ENCODE measurements around the gene OXA1L. TPM values are rescaled to one million over a fixed set of nuclear protein-coding genes. Genes with fewer than 3 reads are reported as not detected.

The OXA1L gene
- total RNA-seq, 1 experiment from 2014 or later: 138 TPM

DNA sequence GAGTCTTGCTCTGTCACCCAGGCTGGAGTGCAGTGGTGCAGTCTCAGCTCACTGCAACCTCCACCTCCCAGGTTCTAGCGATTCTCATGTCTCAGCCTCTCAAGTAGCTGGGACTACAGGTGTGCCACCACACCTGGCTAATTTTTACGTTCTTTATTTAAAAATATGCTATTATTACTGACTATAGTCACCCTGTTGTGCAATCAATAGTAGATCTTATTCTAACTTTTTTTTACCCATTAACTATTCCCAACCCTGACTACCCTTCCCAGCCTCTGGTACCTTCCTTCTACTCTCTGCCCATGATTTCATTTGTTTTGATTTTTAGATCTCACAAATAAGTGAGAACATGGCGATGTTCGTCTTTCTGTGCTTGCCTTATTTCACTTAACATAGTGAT is 2.5 kb downstream of the OXA1L start:
- no peak for DNase-seq (ENCODE audit: low spot score)
- ATAC-seq: no peak
- H3K36me3 Mint-ChIP-seq: peaks cover 45% of the 10 kb centered on the region
- CTCF ChIA-PET: no interaction called here
- no peaks in the 10 kb centered on the region for H3K27me3 Mint-ChIP-seq (ENCODE audit: low read depth)
- POLR2A ChIA-PET: no interaction called here
- peak overlapping the region; percentile 23; the same call in 1 of the 2 replicates for H3K4me3 Mint-ChIP-seq
- no peak for TF ChIP-seq FOXK1 (CRISPR knock-in tag; IDR thresholded peaks at IDR 0.05)
- TF ChIP-seq NFYB (CRISPR knock-in tag; conservative IDR thresholded peaks at IDR 0.05; ENCODE audit: low read depth): no peak
- TF ChIP-seq, protein P1, sequence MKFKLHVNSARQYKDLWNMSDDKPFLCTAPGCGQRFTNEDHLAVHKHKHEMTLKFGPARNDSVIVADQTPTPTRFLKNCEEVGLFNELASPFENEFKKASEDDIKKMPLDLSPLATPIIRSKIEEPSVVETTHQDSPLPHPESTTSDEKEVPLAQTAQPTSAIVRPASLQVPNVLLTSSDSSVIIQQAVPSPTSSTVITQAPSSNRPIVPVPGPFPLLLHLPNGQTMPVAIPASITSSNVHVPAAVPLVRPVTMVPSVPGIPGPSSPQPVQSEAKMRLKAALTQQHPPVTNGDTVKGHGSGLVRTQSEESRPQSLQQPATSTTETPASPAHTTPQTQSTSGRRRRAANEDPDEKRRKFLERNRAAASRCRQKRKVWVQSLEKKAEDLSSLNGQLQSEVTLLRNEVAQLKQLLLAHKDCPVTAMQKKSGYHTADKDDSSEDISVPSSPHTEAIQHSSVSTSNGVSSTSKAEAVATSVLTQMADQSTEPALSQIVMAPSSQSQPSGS (CRISPR knock-in tag; IDR thresholded peaks at IDR 0.05; ENCODE audit: borderline replicate concordance, low read depth): no peak
- TF ChIP-seq RELA (CRISPR knock-in tag; IDR thresholded peaks at IDR 0.05; ENCODE audit: borderline replicate concordance): no peak
- TF ChIP-seq, protein P2, sequence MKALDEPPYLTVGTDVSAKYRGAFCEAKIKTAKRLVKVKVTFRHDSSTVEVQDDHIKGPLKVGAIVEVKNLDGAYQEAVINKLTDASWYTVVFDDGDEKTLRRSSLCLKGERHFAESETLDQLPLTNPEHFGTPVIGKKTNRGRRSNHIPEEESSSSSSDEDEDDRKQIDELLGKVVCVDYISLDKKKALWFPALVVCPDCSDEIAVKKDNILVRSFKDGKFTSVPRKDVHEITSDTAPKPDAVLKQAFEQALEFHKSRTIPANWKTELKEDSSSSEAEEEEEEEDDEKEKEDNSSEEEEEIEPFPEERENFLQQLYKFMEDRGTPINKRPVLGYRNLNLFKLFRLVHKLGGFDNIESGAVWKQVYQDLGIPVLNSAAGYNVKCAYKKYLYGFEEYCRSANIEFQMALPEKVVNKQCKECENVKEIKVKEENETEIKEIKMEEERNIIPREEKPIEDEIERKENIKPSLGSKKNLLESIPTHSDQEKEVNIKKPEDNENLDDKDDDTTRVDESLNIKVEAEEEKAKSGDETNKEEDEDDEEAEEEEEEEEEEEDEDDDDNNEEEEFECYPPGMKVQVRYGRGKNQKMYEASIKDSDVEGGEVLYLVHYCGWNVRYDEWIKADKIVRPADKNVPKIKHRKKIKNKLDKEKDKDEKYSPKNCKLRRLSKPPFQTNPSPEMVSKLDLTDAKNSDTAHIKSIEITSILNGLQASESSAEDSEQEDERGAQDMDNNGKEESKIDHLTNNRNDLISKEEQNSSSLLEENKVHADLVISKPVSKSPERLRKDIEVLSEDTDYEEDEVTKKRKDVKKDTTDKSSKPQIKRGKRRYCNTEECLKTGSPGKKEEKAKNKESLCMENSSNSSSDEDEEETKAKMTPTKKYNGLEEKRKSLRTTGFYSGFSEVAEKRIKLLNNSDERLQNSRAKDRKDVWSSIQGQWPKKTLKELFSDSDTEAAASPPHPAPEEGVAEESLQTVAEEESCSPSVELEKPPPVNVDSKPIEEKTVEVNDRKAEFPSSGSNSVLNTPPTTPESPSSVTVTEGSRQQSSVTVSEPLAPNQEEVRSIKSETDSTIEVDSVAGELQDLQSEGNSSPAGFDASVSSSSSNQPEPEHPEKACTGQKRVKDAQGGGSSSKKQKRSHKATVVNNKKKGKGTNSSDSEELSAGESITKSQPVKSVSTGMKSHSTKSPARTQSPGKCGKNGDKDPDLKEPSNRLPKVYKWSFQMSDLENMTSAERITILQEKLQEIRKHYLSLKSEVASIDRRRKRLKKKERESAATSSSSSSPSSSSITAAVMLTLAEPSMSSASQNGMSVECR (CRISPR knock-in tag; IDR thresholded peaks at IDR 0.05; ENCODE audit: borderline replicate concordance): no peak
- TF ChIP-seq TP53 (CRISPR knock-in tag; IDR thresholded peaks at IDR 0.05): no peak
- TF ChIP-seq, protein P3, sequence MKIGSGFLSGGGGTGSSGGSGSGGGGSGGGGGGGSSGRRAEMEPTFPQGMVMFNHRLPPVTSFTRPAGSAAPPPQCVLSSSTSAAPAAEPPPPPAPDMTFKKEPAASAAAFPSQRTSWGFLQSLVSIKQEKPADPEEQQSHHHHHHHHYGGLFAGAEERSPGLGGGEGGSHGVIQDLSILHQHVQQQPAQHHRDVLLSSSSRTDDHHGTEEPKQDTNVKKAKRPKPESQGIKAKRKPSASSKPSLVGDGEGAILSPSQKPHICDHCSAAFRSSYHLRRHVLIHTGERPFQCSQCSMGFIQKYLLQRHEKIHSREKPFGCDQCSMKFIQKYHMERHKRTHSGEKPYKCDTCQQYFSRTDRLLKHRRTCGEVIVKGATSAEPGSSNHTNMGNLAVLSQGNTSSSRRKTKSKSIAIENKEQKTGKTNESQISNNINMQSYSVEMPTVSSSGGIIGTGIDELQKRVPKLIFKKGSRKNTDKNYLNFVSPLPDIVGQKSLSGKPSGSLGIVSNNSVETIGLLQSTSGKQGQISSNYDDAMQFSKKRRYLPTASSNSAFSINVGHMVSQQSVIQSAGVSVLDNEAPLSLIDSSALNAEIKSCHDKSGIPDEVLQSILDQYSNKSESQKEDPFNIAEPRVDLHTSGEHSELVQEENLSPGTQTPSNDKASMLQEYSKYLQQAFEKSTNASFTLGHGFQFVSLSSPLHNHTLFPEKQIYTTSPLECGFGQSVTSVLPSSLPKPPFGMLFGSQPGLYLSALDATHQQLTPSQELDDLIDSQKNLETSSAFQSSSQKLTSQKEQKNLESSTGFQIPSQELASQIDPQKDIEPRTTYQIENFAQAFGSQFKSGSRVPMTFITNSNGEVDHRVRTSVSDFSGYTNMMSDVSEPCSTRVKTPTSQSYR (CRISPR knock-in tag; IDR thresholded peaks at IDR 0.05): no peak
- TF ChIP-seq JAZF1 (CRISPR knock-in tag; IDR thresholded peaks at IDR 0.05): no peak
- TF ChIP-seq NR3C1 (CRISPR knock-in tag; conservative IDR thresholded peaks at IDR 0.05; ENCODE audit: low read depth): no peak
- H3K27ac Mint-ChIP-seq: no peak overlapping the region
- no peaks in the 10 kb centered on the region for H3K9me3 Mint-ChIP-seq
- H3K4me1 Mint-ChIP-seq: peaks cover 26% of the 10 kb centered on the region

DNA sequence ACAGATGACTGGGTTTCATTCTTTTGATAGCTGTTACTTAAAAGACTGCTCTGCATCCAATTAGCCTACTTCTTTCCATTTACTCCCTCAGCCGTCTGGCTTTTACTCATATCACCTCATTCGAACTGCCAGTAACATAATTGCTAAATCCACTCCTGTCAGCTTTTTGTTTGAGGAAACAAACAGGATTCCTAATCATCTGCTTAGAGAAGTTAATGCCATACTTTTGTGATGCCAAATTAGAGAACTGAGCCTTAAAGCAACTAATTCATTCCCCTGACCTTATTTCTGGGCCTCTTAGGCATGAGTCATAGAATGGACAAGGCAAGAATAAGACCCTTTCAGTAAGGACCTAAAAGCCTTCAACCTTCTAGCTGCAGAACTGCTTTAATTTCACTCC is 2.9 kb downstream of the OXA1L start:
- CTCF ChIA-PET: no interaction called here
- TF ChIP-seq MYBL2 (CRISPR knock-in tag; IDR thresholded peaks at IDR 0.05) (no peak), NR2C2 (CRISPR knock-in tag; IDR thresholded peaks at IDR 0.05) (no peak), ZNF138 (CRISPR knock-in tag; conservative IDR thresholded peaks at IDR 0.05) (no peak), NR3C1 (CRISPR knock-in tag; conservative IDR thresholded peaks at IDR 0.05; ENCODE audit: low read depth) (no peak)
- TF ChIP-seq, protein P4, sequence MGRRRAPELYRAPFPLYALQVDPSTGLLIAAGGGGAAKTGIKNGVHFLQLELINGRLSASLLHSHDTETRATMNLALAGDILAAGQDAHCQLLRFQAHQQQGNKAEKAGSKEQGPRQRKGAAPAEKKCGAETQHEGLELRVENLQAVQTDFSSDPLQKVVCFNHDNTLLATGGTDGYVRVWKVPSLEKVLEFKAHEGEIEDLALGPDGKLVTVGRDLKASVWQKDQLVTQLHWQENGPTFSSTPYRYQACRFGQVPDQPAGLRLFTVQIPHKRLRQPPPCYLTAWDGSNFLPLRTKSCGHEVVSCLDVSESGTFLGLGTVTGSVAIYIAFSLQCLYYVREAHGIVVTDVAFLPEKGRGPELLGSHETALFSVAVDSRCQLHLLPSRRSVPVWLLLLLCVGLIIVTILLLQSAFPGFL (CRISPR knock-in tag; IDR thresholded peaks at IDR 0.05; ENCODE audit: borderline replicate concordance): no peak
- TF ChIP-seq, protein P5, sequence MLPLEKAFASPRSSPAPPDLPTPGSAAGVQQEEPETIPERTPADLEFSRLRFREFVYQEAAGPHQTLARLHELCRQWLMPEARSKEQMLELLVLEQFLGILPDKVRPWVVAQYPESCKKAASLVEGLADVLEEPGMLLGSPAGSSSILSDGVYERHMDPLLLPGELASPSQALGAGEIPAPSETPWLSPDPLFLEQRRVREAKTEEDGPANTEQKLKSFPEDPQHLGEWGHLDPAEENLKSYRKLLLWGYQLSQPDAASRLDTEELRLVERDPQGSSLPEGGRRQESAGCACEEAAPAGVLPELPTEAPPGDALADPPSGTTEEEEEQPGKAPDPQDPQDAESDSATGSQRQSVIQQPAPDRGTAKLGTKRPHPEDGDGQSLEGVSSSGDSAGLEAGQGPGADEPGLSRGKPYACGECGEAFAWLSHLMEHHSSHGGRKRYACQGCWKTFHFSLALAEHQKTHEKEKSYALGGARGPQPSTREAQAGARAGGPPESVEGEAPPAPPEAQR (CRISPR knock-in tag; IDR thresholded peaks at IDR 0.05): no peak
- TF ChIP-seq, protein P6, sequence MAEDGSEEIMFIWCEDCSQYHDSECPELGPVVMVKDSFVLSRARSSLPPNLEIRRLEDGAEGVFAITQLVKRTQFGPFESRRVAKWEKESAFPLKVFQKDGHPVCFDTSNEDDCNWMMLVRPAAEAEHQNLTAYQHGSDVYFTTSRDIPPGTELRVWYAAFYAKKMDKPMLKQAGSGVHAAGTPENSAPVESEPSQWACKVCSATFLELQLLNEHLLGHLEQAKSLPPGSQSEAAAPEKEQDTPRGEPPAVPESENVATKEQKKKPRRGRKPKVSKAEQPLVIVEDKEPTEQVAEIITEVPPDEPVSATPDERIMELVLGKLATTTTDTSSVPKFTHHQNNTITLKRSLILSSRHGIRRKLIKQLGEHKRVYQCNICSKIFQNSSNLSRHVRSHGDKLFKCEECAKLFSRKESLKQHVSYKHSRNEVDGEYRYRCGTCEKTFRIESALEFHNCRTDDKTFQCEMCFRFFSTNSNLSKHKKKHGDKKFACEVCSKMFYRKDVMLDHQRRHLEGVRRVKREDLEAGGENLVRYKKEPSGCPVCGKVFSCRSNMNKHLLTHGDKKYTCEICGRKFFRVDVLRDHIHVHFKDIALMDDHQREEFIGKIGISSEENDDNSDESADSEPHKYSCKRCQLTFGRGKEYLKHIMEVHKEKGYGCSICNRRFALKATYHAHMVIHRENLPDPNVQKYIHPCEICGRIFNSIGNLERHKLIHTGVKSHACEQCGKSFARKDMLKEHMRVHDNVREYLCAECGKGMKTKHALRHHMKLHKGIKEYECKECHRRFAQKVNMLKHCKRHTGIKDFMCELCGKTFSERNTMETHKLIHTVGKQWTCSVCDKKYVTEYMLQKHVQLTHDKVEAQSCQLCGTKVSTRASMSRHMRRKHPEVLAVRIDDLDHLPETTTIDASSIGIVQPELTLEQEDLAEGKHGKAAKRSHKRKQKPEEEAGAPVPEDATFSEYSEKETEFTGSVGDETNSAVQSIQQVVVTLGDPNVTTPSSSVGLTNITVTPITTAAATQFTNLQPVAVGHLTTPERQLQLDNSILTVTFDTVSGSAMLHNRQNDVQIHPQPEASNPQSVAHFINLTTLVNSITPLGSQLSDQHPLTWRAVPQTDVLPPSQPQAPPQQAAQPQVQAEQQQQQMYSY (CRISPR knock-in tag; IDR thresholded peaks at IDR 0.05): no peak
- no peaks in the 10 kb centered on the region for H3K9me3 Mint-ChIP-seq
- no peak for ATAC-seq
- peaks cover 26% of the 10 kb centered on the region for H3K4me1 Mint-ChIP-seq
- POLR2A ChIA-PET: no interaction called here
- DNase-seq (ENCODE audit: low spot score): no peak
- H3K27ac Mint-ChIP-seq: no peak overlapping the region
- H3K27me3 Mint-ChIP-seq (ENCODE audit: low read depth): no peaks in the 10 kb centered on the region
- H3K4me3 Mint-ChIP-seq: peak overlapping the region; percentile 23; the same call in 1 of the 2 replicates
- peaks cover 45% of the 10 kb centered on the region for H3K36me3 Mint-ChIP-seq

Data from WTC11 (cell line).